Right atrium auricular region (tissue), 2 donors: ENCODE results near the gene HSPBAP1. TPM values are rescaled to one million over a fixed set of nuclear protein-coding genes. Genes with fewer than 3 reads are reported as not detected.

Experiments
- DNase-seq: peaks from one replicate; pipeline ENCODE4 v3.0.0-alpha.2; 2019; ENCODE audit warnings: low spot score
- H3K27ac ChIP-seq, 2 donors: fragments of 200-600 bp; sonication (generic); 1 replicate in 1 of 2; 2 replicates in 1 of 2; pipeline ENCODE4 v1.5.1; 2016 to 2019
- H3K27me3 ChIP-seq, 2 donors: fragments of 200-600 bp; sonication (generic); one replicate each; pipeline versions ENCODE4 v1.5.1 to v1.6.0; 2017 to 2019
- H3K36me3 ChIP-seq: fragments of 200-600 bp; sonication (generic); one replicate; pipeline ENCODE4 v1.5.1; 2016
- H3K4me1 ChIP-seq, 2 donors: fragments of 200-600 bp; sonication (generic); one replicate each; pipeline versions ENCODE4 v1.5.1 to v1.6.0; 2017 to 2019
- H3K4me3 ChIP-seq, 2 donors: fragments of 200-600 bp; sonication (generic); 1 replicate in 1 of 2; 2 replicates in 1 of 2; pipeline ENCODE4 v1.5.1; 2017 to 2019; ENCODE audit warnings: mild to moderate bottlenecking in 1 of 2, moderate library complexity in 1 of 2
- H3K9me3 ChIP-seq, 2 donors: fragments of 200-600 bp; sonication (generic); one replicate each; pipeline ENCODE4 v1.5.1; 2019
- total RNA-seq, 2 donors: library from RNA; depleted of rRNA; stranded (reverse); fragments of >200 nt; gene quantifications; one replicate each; pipeline ENCODE4 v1.1.0, GENCODE V29; 2016
- TF ChIP-seq, protein P1 (sequence below), 2 donors: fragments of 200-600 bp; sonication (generic); IDR thresholded peaks; one replicate each; pipeline ENCODE4 v1.5.1; 2019; ENCODE audit warnings: antibody characterized with exemption in 2 of 2

Gene HSPBAP1
- total RNA-seq, 2 donors from 2014 or later, result 3.0 to 4.0 TPM

DNA sequence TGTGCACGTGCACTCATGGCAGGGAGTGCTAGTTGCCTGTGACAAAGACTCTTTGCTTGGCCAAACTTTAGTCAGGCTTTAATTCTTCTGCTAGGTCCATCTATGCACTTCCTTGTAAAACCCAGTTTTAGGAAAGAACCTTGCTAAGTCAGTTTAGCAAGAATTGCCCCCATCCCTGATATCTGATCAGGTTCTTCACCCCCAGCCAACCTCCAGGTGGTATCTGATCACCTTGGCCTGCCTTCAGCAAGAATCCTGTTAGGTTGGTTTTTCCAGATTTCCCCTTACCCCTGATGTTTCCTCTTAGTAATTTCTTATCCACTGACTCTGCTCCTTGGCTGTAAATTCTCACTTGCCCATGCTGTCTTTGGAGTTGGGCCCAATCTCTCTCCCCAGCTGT, 8.4 kb downstream of the HSPBAP1 start:
- H3K4me3 ChIP-seq, result no peak overlapping the region
- no peak for DNase-seq
- H3K27ac ChIP-seq, result no peak overlapping the region
- H3K36me3 ChIP-seq, result no peaks in the 10 kb centered on the region
- no peaks in the 10 kb centered on the region for H3K27me3 ChIP-seq
- H3K4me1 ChIP-seq, result no peaks in the 10 kb centered on the region
- TF ChIP-seq, protein P1, sequence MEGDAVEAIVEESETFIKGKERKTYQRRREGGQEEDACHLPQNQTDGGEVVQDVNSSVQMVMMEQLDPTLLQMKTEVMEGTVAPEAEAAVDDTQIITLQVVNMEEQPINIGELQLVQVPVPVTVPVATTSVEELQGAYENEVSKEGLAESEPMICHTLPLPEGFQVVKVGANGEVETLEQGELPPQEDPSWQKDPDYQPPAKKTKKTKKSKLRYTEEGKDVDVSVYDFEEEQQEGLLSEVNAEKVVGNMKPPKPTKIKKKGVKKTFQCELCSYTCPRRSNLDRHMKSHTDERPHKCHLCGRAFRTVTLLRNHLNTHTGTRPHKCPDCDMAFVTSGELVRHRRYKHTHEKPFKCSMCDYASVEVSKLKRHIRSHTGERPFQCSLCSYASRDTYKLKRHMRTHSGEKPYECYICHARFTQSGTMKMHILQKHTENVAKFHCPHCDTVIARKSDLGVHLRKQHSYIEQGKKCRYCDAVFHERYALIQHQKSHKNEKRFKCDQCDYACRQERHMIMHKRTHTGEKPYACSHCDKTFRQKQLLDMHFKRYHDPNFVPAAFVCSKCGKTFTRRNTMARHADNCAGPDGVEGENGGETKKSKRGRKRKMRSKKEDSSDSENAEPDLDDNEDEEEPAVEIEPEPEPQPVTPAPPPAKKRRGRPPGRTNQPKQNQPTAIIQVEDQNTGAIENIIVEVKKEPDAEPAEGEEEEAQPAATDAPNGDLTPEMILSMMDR (IDR thresholded peaks at IDR 0.05), result no peak
- no peaks in the 10 kb centered on the region for H3K9me3 ChIP-seq

DNA sequence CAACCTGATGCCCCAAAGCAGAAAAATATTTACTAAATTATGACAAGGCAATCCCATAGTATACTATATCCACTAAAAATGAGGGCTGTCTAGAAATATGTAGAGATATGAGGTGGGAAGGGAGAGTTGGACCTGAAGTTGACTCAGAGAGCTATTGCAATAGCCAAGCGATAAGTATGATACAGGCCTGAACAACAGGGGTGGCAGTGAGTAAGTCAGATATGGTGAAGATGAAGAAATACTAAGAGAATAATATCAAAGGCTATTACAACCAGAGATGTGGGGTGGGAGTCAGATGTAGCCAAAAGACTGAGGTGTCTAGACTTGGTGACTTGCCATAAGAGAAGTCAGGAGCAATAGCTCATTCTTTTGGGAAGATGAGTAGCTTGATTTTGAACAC, 9.2 kb downstream of the HSPBAP1 start:
- TF ChIP-seq, protein P1 (IDR thresholded peaks at IDR 0.05), result no peak
- no peak for DNase-seq
- H3K4me3 ChIP-seq, result no peak overlapping the region
- no peaks in the 10 kb centered on the region for H3K36me3 ChIP-seq
- H3K27me3 ChIP-seq, result no peaks in the 10 kb centered on the region
- no peaks in the 10 kb centered on the region for H3K9me3 ChIP-seq
- H3K27ac ChIP-seq, result no peak overlapping the region
- H3K4me1 ChIP-seq, result no peaks in the 10 kb centered on the region

DNA sequence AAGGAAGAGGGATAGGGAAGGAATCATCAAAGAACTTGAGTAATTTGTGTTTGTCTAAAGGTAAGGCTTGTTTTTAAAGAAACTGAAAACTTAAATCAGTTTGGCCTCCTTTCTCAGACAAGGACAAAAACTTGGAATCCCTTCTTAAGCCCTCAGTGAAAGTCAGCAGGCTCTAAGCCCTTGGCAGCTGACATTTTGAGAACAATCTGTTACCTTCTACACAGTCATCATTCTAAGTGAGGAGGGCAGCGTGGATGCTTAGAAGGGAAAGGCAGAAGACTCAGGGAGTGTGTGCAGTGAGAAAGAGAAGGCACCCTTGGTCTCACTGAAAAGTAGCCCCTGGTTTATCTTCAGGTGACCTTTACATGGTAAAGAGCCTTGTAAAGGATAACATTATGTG, 10.8 kb downstream of the HSPBAP1 start:
- no peaks in the 10 kb centered on the region for H3K9me3 ChIP-seq
- TF ChIP-seq, protein P1 (IDR thresholded peaks at IDR 0.05), result no peak
- H3K36me3 ChIP-seq, result no peaks in the 10 kb centered on the region
- H3K27ac ChIP-seq, result no peak overlapping the region
- H3K4me1 ChIP-seq, result no peaks in the 10 kb centered on the region
- DNase-seq, result no peak
- no peak overlapping the region for H3K4me3 ChIP-seq
- no peaks in the 10 kb centered on the region for H3K27me3 ChIP-seq

DNA sequence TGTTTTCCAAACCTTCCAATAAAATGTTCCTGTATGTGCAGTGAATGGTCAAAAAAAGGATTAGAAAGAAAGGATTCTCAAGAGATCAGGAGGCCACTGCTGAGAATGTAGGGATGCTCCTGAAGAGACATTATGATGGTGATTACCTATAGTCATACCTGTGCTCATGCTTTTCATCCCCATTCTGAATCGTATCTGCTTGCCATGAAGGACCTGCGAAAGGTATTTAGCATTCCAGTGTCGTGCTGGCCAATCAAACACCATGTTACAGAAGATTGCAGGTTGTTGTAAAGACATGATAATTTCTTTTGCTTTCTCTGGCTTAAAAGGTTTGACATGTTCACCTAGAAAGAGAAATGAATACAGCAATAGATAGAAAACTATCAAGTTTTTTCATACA, 16.1 kb downstream of the HSPBAP1 start:
- Histone ChIP-seq H3K4me3 (no peak overlapping the region), H3K27me3 (no peaks in the 10 kb centered on the region), H3K36me3 (peaks cover 4% of the 10 kb centered on the region), H3K4me1 (no peaks in the 10 kb centered on the region), H3K27ac (no peak overlapping the region), H3K9me3 (no peaks in the 10 kb centered on the region)
- no peak for DNase-seq
- TF ChIP-seq, protein P1 (IDR thresholded peaks at IDR 0.05), result no peak

DNA sequence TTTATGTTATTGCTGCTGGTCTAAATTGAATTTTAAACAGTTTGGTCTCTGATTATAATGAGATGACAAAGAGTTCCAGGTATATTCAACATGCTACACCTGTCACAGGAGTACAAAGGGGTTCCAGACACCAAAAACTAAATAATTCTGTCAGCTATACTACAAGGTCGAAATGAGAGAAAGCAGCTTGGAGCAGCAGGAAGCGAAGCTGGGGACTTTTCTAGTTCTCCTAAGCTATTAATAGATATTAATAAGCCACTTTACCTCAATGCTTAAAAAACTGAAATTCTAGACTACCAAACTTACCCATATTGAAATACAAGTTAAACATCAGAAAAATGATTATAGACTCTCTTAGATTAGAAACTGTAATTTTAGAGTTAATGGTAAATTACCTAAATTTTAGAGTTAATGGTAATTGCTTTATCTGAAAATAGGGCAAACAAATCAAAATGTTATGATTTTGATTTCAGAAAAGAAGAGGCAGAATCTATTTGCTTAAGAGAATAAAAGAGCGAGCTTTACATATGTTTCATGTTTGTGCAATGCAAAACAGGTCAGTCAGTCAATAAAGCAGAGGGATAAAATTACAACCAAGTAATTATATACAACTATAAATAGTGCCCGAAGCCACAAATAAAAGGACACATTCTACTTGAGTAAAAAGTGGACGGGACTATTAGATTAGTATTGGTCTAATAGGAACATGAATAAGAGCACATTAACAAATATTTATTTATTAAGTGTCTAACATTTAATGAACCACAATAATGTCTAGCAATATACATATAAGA, 16.8 kb downstream of the HSPBAP1 start:
- H3K36me3 ChIP-seq, result peaks cover 4% of the 10 kb centered on the region
- DNase-seq, result no peak
- H3K9me3 ChIP-seq, result no peaks in the 10 kb centered on the region
- no peaks in the 10 kb centered on the region for H3K4me1 ChIP-seq
- no peak overlapping the region for H3K4me3 ChIP-seq
- no peak overlapping the region for H3K27ac ChIP-seq
- TF ChIP-seq, protein P1 (IDR thresholded peaks at IDR 0.05), result no peak
- H3K27me3 ChIP-seq, result no peaks in the 10 kb centered on the region

DNA sequence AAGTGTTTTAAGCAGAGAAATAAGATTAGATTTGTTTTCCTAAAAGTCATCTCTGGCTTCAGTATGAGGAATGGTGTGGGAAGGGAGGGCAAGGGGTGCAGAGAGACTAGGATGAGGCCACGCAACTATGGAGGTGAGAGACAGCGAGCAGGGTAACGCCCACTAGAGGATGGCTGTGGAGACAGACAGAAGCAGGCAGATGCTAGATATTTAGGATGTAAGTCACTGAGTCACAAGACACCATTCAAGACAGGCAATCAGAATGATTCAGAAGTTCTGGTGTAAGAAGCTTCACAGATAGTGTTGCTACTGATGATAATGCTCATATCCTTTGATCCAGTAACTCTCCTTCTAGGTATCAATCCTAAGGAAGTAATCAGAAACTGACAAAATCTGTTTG, 19.1 kb downstream of the HSPBAP1 start:
- no peak for DNase-seq
- Histone ChIP-seq H3K4me3 (no peak overlapping the region), H3K27ac (no peak overlapping the region), H3K9me3 (no peaks in the 10 kb centered on the region), H3K4me1 (no peaks in the 10 kb centered on the region), H3K36me3 (peaks cover 4% of the 10 kb centered on the region), H3K27me3 (no peaks in the 10 kb centered on the region)
- TF ChIP-seq, protein P1 (IDR thresholded peaks at IDR 0.05), result no peak
